ENCODE results near the gene FAM200B.

GRCh38 chr4:15655223-15656037 is 26.2 kb upstream of the FAM200B start, which contains the start of gene FBXL5:
- TF ChIP-seq EZH2 (IDR thresholded peaks at IDR 0.05; ENCODE audit: insufficient read depth, poor library complexity, severe bottlenecking), result no peak
- no peak for TF ChIP-seq EZH2phosphoT487 (IDR thresholded peaks at IDR 0.05; ENCODE audit: insufficient read depth, low read depth)
